Body of pancreas (tissue), 4 donors: ENCODE results near the gene LAP3. TPM values are rescaled to one million over a fixed set of nuclear protein-coding genes. Genes with fewer than 3 reads are reported as not detected.

ENCODE experiments used
- ATAC-seq: fragments of 150-250 bp; one replicate; pipeline ENCODE4 v1.9.1; 2016
- DNase-seq, 4 donors: peaks; one replicate each; pipeline ENCODE4 v3.0.0-alpha.2; 2019
- H3K27ac ChIP-seq, 4 donors: fragments of 200-600 bp; sonication (generic); 1 replicate in 3 of 4; 2 replicates in 1 of 4; pipeline versions ENCODE4 v1.5.1 to v1.6.1; 2016 to 2019; ENCODE audit warnings: mild to moderate bottlenecking in 1 of 4, mixed read lengths in 1 of 4, moderate library complexity in 1 of 4
- H3K27me3 ChIP-seq, 2 donors: fragments of 200-600 bp; sonication (generic); one replicate each; pipeline ENCODE4 v1.6.0; 2016; ENCODE audit warnings: mild to moderate bottlenecking in 1 of 2
- H3K36me3 ChIP-seq, 2 donors: fragments of 200-600 bp; sonication (generic); replicated peaks in 1 of 2; 2 replicates each; pipeline ENCODE4 v1.5.1; 2016; ENCODE audit warnings: low read depth in 2 of 2; ENCODE audit not compliant: insufficient read depth in 1 of 2
- H3K4me1 ChIP-seq: fragments of 200-600 bp; sonication (generic); one replicate; pipeline ENCODE4 v1.6.0; 2016
- H3K4me3 ChIP-seq, 2 donors: fragments of 200-600 bp; sonication (generic); 1 replicate in 1 of 2; 2 replicates in 1 of 2; pipeline ENCODE4 v1.5.1; 2016 to 2019
- H3K9me3 ChIP-seq, 3 donors: fragments of 200-600 bp; sonication (generic); 1 replicate in 2 of 3; 2 replicates in 1 of 3; pipeline ENCODE4 v1.5.1; 2016
- POLR2A ChIP-seq, 3 donors: fragments of 450-650 bp; IDR thresholded peaks; one replicate each; pipeline ENCODE4 v1.6.1; 2016; ENCODE audit warnings: antibody characterized with exemption in 3 of 3, mild to moderate bottlenecking in 2 of 3
- WGBS, 2 donors: methylation state at CpG; one replicate each; pipeline ENCODE4 v1.1.5; 2017; 5-methylcytosine and 5-hydroxymethylcytosine counted together
- intact Hi-C: fragments of 100-400 bp; cut with DNase I; formaldehyde crosslinking; loops from one replicate; pipeline ENCODE4 v1.15.1; 2023
- total RNA-seq, 2 donors: library from RNA; depleted of rRNA; stranded (reverse); fragments of >200 nt; gene quantifications; one replicate each; pipeline ENCODE4 v1.1.0, GENCODE V29; 2016
- TF ChIP-seq, protein P1 (sequence below), 7 experiments: fragments of 450-650 bp in 4 of 7; fragments of 200-600 bp in 3 of 7; sonication (generic) in 3 of 7; IDR thresholded peaks; one replicate each; pipeline ENCODE4 v1.5.1; 2016 to 2019; ENCODE audit warnings: antibody characterized with exemption in 7 of 7

The LAP3 gene
- total RNA-seq, 2 donors from 2014 or later = 28.0 to 28.8 TPM

DNA sequence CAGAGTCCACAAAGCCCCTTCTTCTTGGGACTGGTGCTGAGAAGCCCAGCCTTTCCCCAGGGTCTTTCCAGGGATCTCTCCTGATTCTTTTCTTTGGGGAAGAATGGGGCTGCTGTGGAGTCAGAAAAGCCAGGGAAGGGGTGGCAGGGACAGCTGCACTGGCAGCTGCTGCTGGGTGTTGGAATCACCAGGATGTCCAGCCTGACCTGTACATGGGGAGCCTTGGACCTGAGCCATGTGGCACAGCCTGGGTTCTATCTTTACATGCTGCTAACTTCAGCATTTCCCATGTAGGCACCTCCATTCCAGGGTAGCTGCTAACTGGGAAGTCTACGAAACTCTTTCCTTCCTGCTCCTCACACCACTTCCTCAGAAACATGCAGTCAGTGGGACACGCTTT lies 73.4 kb downstream of the LAP3 start:
- WGBS, 2 donors = 72 to 81% methylated on average over 2 of the region's 2 CpGs
- Histone ChIP-seq H3K27me3 (no peaks in the 10 kb centered on the region), H3K36me3 (no peaks in the 10 kb centered on the region), H3K4me3 (no peak overlapping the region), H3K4me1 (no peaks in the 10 kb centered on the region), H3K9me3 (no peaks in the 10 kb centered on the region), H3K27ac (no peak overlapping the region)
- TF ChIP-seq, protein P1, sequence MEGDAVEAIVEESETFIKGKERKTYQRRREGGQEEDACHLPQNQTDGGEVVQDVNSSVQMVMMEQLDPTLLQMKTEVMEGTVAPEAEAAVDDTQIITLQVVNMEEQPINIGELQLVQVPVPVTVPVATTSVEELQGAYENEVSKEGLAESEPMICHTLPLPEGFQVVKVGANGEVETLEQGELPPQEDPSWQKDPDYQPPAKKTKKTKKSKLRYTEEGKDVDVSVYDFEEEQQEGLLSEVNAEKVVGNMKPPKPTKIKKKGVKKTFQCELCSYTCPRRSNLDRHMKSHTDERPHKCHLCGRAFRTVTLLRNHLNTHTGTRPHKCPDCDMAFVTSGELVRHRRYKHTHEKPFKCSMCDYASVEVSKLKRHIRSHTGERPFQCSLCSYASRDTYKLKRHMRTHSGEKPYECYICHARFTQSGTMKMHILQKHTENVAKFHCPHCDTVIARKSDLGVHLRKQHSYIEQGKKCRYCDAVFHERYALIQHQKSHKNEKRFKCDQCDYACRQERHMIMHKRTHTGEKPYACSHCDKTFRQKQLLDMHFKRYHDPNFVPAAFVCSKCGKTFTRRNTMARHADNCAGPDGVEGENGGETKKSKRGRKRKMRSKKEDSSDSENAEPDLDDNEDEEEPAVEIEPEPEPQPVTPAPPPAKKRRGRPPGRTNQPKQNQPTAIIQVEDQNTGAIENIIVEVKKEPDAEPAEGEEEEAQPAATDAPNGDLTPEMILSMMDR (IDR thresholded peaks at IDR 0.05) = no peak
- no peak for TF ChIP-seq POLR2A (IDR thresholded peaks at IDR 0.05)
- intact Hi-C loops = no loop called here
- no peak for DNase-seq
- no peak for ATAC-seq

DNA sequence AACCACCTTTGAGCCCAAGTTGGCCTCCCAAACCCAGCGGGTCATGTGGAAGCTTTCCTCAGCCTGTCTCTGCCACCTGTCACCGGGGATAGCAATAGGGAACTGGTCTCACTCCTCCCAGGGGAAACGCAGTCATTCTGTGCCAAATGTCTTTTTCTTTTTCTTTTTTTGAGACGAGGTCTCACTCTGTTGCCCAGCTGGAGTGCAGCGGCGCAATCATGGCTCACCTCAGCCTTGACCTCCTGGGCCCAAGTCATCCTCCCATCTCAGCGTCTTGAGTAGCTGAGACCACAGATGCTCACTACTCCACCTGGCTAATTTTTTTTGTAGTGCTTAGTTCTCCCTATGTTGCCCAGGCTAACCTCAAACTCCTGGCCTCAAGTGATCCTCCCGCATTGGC lies 77.7 kb downstream of the LAP3 start:
- no peaks in the 10 kb centered on the region for H3K4me1 ChIP-seq
- intact Hi-C loops = no loop called here
- no peak overlapping the region for H3K4me3 ChIP-seq
- H3K36me3 ChIP-seq = no peaks in the 10 kb centered on the region
- WGBS, 2 donors = 65 to 67% methylated on average over 8 of the region's 8 CpGs
- TF ChIP-seq POLR2A (IDR thresholded peaks at IDR 0.05) = no peak
- TF ChIP-seq, protein P1 (IDR thresholded peaks at IDR 0.05) = no peak
- no peak for ATAC-seq
- no peaks in the 10 kb centered on the region for H3K9me3 ChIP-seq
- no peak overlapping the region for H3K27ac ChIP-seq
- DNase-seq = no peak
- no peaks in the 10 kb centered on the region for H3K27me3 ChIP-seq

DNA sequence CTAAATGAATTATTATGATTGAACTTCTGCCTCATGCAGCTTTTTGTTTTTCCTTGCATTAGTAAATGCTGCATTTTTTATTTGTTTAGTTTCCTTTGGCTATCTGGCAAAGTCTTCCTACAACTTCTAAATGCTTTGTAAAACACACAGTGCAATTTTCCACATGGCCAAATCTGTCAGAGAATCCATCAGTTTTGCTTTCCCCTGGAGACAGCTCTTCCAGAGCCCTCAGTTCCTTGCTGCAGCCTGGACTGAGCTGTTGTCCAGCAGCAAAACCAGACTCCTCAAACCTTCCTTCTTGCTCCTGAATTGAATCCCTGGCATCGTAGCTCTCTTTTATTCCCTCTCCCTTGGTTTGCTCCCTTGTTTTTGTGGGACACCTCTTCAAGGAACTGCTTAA lies 80.1 kb downstream of the LAP3 start:
- DNase-seq (no peak), ATAC-seq (no peak)
- Histone ChIP-seq H3K27me3 (no peaks in the 10 kb centered on the region), H3K27ac (no peak overlapping the region), H3K9me3 (no peaks in the 10 kb centered on the region), H3K4me3 (no peak overlapping the region), H3K36me3 (no peaks in the 10 kb centered on the region), H3K4me1 (no peaks in the 10 kb centered on the region)
- intact Hi-C loops = no loop called here
- WGBS, 2 donors = 57 to 62% methylated on average over 1 of the region's 1 CpG
- TF ChIP-seq POLR2A (IDR thresholded peaks at IDR 0.05) = no peak
- TF ChIP-seq, protein P1 (IDR thresholded peaks at IDR 0.05) = no peak

Other genes with a start within 250 kb of the LAP3 start
- gene QDPR, start 65.1 kb upstream of the LAP3 start, total RNA-seq = 10 to 100 TPM in 1 of 2 donors, 1 to 10 TPM in 1; 7.3 to 13.8 TPM
- not detected for gene CLRN2, start 62.0 kb upstream of the LAP3 start, total RNA-seq
- gene MED28, start 37.4 kb downstream of the LAP3 start, total RNA-seq = 10 to 100 TPM in 1 of 2 donors, 1 to 10 TPM in 1; 8.8 to 19.8 TPM
- not detected for gene FAM184B, start 204.4 kb downstream of the LAP3 start, total RNA-seq
- 10 to 100 TPM; 10.9 to 15.6 TPM for gene DCAF16, start 233.6 kb downstream of the LAP3 start, total RNA-seq
- under 1 TPM; 0.26 to 0.33 TPM for gene NCAPG, start 233.8 kb downstream of the LAP3 start, total RNA-seq